CD4-positive, alpha-beta T cell treated with Interleukin-15 for 1 hour (primary cell): ENCODE measurements around the gene RYR2.
"Not testable (repeated sequence)": the region's sequence is repeated elsewhere in the genome, so short reads cannot be mapped to it uniquely, and the experiment has no call there.

Source experiments
- DNase-seq: peaks from one replicate; pipeline ENCODE4 v3.0.0-alpha.2; 2020

Gene RYR2

GRCh38 chr1:237151979-237152378 lies 110.0 kb downstream of the RYR2 start:
- not testable (repeated sequence) for DNase-seq

GRCh38 chr1:237152506-237153335 lies 110.7 kb downstream of the RYR2 start:
- no peak for DNase-seq

DNA sequence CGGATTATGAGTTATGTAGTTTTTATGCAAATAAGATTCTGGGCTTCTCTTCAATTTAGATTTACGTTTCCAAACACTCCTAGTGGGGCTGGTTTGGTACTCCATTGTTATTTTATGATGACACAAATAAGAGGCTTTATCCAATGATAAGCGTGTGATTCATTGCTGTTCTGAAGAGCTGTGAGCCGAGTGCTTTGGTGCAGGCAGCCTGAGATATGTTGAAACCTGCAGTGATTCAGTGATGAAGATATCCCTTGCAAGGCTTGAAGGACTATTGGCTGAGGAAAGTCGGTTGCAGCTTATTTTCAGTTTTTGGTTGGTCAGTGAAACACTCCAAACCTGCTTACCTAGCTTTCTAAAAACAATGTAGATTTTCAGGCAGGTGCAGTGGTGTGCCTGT lies 112.2 kb downstream of the RYR2 start:
- no peak for DNase-seq

DNA sequence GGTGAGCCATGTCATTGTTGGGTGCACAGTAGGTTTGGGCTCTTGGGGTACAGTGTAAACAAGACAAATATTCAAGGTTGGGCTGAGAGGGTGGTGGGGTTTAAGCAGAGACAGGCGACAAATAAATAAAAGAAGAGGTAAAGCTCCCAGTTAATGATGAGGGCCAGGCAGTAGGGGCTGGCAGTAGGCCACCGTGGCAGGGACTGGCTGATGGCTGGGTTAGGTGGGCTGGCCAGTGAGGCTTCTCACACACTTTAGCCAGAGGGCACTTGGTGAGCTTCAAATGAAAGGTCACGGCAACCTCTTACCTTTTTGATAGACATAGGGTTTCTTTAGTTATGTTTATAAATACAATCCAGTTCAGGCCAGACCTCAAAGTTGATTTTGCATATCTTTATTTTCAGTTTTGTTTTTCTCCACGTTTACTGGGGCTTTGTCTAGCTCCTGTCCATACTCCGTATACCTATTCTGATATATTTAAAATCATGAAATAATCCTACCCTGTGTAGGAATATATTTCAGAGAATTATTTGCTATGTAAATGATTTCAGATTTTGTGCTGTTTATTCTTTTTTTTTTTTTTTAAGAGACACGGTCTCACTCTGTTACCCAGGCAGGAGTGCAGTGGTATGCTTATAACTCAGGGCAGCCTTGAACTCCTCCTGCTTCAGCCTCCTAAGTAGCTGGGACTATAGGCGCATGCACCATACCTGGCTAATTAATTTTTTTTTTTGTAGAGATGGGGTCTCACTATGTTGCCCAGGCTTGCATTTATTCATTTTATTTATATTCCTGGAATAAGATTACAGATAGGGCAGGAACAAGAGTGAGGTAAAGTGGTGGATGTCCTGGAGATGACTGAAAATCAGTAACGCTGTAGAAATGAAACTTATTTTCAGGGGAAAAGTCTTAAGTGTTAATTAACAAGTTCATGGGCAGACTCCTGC lies 122.7 kb downstream of the RYR2 start:
- DNase-seq = no peak

- no peak for DNase-seq
Measured at GRCh38 chr1:237166086-237166485, 124.1 kb downstream of the RYR2 start.

GRCh38 chr1:237166593-237167101 lies 124.7 kb downstream of the RYR2 start:
- DNase-seq = no peak

DNA sequence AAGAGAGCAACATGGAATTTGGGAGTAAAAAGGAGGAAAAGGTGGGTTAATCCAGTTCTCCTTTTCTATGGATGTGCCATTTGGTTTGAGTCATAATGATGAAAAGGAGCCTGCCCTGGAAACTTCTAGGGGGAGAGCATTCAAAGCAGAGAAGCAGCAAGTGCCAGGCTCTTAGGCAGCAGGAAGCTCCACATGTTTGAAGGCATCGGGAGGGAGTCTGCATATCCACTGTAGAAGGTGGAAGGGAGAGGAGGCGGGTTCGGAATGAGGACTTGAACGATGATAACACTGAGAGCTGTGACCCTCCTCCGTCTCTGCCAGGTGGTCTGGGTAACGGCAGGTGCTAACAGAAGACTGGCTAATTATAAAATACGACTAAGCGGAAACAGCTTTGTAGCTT lies 128.2 kb downstream of the RYR2 start:
- no peak for DNase-seq

DNA sequence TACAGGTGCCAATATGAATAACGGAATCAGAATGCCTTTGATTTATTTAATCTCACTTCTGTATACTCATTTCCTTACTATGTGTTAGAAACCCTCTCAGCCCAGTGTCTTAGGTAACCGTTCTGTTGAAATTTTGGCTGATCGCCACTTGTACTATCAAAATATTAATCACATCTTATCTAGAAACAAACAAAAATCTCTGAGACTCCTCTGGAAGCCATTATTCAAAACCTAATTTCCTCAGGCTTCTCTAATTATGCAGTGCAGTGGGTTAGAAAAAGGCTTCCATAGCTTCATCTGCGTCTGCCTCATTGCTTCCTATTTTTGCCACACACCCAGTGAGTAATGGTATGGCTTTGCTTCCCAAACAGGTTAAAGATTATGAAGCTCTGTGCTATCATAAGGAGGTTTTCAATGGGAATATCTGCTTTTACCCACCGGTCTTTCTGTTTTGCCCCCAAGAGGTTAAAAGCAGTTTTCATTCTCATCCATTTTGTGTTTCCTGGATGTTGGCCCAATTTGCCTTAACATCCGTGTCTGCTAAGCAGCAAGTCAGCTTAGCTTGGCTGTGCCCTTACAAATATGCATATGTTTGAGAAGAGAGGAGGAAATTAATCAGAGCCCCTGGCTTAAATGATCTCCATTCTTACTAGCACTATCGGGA lies 129.6 kb downstream of the RYR2 start:
- DNase-seq = no peak

DNA sequence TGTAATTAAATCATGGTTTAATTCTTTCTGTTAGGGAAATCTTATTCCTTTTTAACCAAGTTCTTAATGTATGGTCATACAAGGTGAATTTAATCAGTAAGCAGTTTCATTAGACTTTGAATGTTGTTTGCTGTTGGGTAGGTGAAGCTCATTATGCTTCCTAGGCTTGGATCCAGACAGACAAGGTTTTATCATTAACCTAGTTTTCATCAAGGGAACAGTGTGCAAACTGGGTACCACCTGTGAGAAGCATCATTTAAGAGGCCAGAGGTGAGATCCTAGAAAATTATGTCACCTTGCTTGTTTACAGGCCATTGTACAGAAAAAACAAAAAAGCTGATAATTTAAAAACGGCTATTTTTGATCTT lies 130.1 kb downstream of the RYR2 start:
- no peak for DNase-seq

- DNase-seq = no peak
Measured at GRCh38 chr1:237179503-237179902, 137.5 kb downstream of the RYR2 start.

- DNase-seq = no peak
Measured at GRCh38 chr1:237180256-237180655, 138.3 kb downstream of the RYR2 start.

DNA sequence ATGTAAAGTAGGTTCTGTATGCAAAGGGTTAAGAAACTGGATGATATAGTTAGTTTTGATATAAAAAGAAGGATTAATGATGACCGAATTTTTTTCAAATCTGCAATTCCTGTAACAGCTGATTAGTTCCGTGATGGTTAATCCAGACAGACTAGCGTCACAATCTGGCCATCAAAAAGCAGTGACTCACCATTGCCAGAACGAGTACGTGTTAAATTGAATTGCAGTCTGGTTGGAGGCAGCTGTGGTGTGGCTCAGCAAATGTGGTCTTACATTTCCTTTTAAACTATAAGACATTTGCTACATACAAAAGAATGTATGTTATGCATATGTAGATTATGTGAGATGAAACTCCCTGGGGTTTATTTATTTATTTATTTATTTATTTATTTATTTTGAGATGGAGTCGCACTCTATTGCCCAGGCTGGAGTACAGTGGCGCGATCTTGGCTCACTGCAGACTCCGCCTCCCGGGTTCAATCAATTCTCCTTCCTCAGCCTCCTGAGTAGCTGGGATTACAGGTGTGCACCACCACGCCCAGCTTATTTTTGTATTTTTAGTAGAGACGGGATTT lies 139.8 kb downstream of the RYR2 start:
- DNase-seq = no peak

DNA sequence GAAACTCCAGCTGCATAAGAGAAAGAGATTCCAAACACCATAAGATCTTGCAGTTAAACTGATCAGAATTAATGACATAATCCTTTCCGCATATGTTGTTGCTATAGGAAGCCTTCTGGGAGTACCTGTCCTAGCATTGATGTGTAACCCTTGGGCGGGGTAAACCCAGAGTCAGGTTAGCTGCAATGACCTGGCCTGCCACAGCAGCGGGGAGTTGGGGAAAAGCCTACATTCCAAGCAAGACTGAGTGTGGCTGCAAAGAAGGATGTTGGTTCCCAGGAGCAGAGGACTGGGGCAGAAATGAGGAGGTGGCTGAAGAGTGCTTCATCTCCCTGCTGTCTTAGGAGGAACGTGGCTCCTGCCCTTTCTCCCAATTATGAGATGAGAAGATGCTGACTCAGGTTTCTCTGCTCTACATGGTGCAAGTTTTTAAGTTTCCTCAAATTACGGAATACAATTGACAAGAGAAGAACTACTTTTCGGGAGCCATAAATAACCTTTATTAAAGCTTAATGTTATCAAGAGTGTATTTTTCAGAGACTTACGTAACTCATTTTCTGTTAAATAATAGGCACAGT lies 142.1 kb downstream of the RYR2 start:
- DNase-seq = no peak

DNA sequence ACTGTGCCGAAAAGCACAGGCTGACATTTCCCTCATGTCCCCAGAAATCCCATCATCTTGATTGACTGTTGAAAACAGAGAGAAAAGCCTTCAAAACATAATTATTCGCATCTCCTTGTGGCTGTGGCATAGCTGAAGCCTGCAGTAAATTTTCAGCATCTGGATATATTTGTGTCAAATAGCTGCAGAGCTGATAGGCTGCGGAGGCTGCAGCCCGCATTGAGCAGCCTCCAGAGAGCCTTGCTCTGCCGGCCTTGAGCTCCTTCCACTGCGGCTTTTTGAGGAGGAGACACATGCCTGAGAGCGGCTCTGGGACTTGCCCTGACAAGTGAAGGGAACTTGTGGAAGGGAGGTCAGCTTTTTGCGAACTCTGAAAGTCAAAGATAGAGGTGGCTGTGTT lies 144.7 kb downstream of the RYR2 start:
- DNase-seq = no peak

- no peak for DNase-seq
Measured at GRCh38 chr1:237187842-237188241, 145.9 kb downstream of the RYR2 start.

DNA sequence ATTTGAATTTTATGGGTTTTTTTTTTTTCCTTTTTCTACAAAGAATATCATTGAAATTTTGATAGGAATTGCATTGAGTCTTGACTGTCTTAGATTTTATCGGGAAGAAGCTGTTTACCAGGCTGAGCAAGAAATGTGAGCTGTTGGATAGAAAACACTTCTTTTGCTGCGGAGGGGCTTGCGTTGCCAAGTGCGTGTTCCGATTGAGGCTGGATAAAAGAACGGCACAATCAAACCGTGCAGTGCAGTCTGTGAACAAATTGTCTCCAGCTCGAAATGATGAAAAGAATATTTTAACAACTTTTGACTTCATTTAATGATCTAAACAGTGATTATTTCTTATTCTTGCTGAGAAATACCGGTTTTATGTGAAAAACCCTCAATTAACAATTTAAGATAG lies 149.4 kb downstream of the RYR2 start:
- no peak for DNase-seq

- no peak for DNase-seq
Measured at GRCh38 chr1:237197470-237198425, 155.8 kb downstream of the RYR2 start.

GRCh38 chr1:237199026-237199425 lies 157.0 kb downstream of the RYR2 start:
- DNase-seq = no peak

DNA sequence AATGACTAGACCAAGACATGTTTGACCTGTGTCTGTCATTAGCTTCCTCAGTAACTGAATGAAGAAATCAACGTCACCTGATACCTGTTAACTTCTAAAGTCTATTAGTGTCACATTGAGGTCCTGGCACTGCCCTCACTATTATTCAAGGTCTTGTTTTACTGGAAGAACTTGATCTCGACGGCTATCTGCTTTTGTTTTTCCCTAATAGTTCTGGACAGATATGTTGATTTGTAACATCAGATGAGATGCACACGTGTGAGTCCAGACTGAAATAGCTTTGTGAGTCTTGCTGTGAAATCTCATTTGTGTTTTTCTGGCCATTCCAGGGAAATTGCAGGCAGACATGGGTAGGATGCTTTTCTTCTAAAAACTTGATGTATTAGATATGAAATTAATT lies 159.2 kb downstream of the RYR2 start:
- DNase-seq = no peak

DNA sequence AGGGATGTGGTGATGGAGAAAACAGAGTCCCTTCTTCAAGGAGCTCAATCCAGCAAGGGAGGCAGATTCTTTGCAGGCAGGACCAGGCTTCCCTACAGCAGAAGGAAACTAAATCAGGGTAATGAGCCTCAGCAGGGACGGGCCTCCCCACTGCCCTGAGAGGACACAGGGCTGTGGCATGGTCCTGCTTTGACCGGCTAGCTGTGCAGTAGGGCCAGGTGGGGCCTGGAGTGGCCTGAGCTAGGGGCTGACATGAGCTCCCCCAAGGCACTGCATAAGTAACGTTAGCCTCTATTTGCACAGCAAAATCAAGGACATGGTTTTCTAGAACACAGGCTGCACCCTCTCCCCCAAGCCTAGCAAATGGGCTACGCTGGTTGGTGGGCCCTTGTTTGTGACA lies 162.9 kb downstream of the RYR2 start:
- no peak for DNase-seq

GRCh38 chr1:237205400-237206064 lies 163.5 kb downstream of the RYR2 start:
- DNase-seq = no peak
